ENCODE data around the gene SLC47A1.

DNA sequence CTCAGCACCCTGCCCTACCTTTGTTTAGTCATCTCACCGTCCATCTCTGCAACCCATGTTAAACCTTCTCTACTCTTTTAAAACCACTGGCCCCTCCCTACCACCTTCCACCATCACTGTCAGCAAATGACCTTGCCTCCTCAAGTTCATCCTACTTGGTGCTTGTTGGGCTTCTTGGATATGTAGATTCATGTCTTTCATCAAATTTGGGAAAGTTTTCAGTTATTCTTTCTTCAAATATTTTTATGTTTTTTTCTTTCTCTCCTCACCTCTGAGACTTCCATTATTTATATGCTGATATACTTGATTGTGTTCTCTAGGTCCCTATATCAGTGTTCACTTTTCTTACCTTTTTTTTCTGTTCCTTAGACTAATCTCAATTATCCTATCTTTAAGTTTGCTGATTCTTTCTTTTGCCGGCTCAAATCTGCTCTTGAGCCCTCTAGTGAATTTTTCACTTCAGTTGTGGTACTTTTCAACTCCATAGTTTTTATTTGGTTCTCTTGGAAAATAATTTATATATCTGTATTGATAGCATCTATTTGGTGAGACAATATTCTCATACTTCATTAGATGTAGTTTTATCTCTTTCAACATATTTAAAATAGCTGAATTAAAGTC lies 86.2 kb downstream of the SLC47A1 start:
- TF ChIP-seq, protein P1, sequence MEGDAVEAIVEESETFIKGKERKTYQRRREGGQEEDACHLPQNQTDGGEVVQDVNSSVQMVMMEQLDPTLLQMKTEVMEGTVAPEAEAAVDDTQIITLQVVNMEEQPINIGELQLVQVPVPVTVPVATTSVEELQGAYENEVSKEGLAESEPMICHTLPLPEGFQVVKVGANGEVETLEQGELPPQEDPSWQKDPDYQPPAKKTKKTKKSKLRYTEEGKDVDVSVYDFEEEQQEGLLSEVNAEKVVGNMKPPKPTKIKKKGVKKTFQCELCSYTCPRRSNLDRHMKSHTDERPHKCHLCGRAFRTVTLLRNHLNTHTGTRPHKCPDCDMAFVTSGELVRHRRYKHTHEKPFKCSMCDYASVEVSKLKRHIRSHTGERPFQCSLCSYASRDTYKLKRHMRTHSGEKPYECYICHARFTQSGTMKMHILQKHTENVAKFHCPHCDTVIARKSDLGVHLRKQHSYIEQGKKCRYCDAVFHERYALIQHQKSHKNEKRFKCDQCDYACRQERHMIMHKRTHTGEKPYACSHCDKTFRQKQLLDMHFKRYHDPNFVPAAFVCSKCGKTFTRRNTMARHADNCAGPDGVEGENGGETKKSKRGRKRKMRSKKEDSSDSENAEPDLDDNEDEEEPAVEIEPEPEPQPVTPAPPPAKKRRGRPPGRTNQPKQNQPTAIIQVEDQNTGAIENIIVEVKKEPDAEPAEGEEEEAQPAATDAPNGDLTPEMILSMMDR (IDR thresholded peaks at IDR 0.05) = no peak
- TF ChIP-seq EP300 (IDR thresholded peaks at IDR 0.05) = no peak
